HG02571 (cell line): Measurements from ENCODE around the gene TNXB.
"Not testable (repeated sequence)": the region's sequence is repeated elsewhere in the genome, so short reads cannot be mapped to it uniquely, and the experiment has no call there.

ENCODE experiments used
- ATAC-seq: cut with Tn5 transposase; IDR thresholded peaks from one replicate; pipeline ENCODE4 v1.9.1; 2021; ENCODE audit warnings: mild to moderate bottlenecking, moderate library complexity; ENCODE audit not compliant: unreplicated experiment

The TNXB gene

DNA sequence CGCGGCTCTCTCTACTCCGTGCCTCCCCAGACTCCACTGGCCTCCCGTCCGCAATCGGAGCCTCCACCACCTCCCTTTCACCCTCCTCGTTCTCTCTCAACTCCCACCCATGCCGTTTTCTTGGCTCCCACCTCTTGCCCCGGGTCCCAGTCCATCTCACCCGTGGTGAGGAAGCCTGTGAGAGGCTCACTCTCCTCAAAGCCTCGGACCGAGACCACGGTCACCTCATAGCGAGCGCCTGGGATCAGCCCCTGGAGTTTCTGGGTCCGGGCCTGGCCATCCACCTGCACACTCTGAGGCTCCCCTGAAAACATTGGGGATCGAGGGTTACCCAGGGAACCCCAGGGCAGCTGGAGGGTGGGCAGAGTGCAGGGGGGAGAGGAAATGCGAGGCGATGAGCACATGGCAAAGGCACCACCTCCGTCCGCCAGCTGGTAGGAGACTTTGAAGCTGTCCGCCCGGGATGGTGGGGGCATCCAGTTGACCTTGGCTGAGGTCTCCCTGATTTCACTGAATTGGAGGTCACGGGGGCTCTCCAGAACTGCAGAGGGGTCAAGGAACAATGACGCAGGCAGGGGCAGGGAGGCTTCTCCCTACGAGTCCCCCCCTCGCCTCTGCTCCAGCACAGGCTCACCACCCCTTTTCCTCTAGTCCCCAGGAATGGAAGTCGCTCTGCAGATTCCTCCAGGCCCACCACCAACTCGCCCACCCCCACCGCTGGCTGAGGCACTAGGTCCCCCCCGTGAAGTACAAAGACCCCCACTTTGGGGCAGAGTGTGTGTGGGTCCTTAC, 65.4 kb downstream of the TNXB start:
- not testable (repeated sequence) for ATAC-seq

DNA sequence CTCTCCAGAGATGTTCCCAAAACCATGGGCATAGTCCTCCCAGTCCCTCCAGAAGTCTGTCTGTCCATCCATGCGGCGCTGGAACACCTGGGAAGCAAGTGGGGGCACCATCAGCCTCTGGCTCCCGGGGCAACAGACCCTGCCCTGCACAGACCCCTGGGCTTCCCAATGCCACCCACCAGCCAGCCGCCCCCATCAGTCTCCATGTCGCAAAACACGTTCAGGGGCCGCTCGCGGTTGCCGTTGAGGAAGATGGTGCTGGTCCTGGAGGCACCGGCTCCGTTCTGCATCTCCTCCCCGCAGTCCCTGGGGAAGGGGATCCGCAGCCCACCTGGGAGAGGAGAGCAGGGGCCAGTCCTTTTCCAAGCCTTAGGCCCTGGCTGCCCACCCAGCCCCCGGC, 66.9 kb downstream of the TNXB start:
- ATAC-seq: not testable (repeated sequence)

DNA sequence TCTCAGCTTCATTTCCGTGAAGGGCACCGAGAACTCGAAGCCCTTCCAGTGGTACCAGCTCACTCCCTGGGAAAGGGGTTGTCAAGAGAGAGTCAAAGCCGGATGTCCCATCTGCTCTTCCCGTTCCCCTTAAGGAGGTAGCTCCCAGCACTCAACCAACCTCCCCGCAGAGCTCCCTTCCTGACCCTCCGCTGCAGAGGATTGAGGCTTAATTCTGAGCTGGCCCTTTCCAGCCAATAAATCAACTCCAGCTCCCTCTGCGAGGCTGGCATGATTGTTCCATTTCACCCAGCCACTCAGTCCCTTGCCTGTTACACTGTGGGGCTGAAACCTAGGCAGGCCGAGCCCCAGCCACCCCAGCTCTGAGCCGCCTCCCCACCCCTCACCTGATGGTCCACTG, 67.8 kb downstream of the TNXB start:
- not testable (repeated sequence) for ATAC-seq

DNA sequence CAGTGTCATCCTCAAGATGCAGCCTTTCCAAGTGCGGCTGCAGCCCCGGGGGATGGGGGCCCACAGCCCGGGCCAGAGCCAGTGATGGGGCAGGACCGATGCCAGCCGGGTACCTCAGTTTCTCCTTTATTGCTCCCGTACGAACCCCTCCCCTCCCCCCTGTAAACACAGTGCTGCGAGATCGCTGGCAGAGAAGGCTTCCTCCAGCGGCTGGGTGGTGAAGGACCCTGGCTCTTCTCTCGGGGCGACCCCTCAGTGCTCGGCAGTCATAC, 68.2 kb downstream of the TNXB start:
- not testable (repeated sequence) for ATAC-seq

DNA sequence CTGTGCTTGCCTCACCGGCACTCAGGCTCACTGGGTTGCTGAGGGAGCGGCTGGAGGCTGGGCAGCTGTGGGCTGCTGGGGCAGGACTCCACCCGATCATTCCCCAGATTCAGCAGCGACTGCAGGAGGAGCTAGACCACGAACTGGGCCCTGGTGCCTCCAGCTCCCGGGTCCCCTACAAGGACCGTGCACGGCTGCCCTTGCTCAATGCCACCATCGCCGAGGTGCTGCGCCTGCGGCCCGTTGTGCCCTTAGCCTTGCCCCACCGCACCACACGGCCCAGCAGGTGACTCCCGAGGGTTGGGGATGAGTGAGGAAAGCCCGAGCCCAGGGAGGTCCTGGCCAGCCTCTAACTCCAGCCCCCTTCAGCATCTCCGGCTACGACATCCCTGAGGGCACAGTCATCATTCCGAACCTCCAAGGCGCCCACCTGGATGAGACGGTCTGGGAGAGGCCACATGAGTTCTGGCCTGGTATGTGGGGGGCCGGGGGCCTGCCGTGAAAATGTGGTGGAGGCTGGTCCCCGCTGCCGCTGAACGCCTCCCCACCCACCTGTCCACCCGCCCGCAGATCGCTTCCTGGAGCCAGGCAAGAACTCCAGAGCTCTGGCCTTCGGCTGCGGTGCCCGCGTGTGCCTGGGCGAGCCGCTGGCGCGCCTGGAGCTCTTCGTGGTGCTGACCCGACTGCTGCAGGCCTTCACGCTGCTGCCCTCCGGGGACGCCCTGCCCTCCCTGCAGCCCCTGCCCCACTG, 68.7 kb downstream of the TNXB start:
- not testable (repeated sequence) for ATAC-seq

DNA sequence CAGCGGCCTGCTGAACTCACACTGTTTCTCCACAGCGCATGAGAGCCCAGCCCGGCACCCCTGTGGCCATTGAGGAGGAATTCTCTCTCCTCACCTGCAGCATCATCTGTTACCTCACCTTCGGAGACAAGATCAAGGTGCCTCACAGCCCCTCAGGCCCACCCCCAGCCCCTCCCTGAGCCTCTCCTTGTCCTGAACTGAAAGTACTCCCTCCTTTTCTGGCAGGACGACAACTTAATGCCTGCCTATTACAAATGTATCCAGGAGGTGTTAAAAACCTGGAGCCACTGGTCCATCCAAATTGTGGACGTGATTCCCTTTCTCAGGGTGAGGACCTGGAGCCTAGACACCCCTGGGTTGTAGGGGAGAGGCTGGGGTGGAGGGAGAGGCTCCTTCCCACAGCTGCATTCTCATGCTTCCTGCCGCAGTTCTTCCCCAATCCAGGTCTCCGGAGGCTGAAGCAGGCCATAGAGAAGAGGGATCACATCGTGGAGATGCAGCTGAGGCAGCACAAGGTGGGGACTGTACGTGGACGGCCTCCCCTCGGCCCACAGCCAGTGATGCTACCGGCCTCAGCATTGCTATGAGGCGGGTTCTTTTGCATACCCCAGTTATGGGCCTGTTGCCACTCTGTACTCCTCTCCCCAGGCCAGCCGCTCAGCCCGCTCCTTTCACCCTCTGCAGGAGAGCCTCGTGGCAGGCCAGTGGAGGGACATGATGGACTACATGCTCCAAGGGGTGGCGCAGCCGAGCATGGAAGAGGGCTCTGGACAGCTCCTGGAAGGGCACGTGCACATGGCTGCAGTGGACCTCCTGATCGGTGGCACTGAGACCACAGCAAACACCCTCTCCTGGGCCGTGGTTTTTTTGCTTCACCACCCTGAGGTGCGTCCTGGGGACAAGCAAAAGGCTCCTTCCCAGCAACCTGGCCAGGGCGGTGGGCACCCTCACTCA, 69.5 kb downstream of the TNXB start:
- not testable (repeated sequence) for ATAC-seq

DNA sequence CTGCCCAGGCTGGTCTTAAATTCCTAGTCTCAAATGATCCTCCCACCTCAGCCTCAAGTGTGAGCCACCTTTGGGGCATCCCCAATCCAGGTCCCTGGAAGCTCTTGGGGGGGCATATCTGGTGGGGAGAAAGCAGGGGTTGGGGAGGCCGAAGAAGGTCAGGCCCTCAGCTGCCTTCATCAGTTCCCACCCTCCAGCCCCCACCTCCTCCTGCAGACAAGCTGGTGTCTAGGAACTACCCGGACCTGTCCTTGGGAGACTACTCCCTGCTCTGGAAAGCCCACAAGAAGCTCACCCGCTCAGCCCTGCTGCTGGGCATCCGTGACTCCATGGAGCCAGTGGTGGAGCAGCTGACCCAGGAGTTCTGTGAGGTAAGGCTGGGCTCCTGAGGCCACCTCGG, 70.3 kb downstream of the TNXB start:
- ATAC-seq: not testable (repeated sequence)

DNA sequence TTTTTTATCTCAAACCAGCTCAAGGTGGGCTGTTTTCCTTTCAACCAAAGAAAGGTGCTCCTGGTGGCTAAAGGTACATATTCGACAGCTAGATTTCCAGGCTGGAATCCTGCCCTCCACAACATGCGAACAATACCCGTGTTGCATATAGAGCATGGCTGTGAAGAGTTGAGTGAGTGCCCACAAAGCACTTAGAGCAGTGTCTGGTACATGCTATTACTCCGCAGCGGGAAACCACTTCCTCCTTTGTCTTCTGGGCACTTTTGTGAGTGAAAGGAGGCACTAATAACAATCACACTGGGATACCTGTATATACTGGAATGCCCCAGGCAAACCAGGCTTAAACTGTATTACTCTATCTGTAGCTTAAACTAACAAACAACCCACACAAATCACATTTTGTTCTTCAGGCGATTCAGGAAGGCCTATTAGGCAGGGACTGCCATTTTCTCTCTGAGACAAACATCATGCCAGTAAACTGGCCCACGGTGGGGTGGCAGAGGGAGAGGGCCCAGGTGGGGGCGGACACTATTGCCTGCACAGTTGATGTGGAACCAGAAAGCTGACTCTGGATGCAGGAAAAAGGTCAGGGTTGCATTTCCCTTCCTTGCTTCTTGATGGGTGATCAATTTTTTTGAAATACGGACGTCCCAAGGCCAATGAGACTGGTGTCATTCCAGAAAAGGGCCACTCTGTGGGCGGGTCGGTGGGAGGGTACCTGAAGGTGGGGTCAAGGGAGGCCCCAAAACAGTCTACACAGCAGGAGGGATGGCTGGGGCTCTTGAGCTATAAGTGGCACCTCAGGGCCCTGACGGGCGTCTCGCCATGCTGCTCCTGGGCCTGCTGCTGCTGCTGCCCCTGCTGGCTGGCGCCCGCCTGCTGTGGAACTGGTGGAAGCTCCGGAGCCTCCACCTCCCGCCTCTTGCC, 71.3 kb downstream of the TNXB start, which contains the start of gene CYP21A2:
TSS of gene CYP21A2 (plus strand) at position 818 of the 927 bp plus-strand sequence. CDS start at position 826, 8 bp downstream.
- not testable (repeated sequence) for ATAC-seq

DNA sequence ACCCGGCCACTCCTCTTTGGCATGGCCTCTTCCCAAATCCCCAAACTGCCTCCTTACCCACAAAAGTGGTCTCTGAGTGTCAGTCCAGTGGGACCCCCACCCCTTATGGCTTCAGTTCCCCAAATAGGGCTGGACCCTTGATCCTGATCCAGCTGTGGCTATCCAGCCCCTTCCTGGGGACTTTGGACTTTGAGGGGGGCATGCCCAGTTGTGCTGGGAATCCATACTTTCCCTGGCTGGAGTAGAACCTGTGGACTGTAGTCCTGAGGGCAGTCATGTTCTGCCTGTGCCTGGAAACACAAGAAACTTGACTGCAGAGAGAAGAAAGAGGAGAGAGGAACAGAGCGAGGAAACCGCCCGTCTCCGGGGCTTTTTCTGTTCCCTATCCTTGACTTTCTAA, 72.0 kb downstream of the TNXB start:
- ATAC-seq: not testable (repeated sequence)

DNA sequence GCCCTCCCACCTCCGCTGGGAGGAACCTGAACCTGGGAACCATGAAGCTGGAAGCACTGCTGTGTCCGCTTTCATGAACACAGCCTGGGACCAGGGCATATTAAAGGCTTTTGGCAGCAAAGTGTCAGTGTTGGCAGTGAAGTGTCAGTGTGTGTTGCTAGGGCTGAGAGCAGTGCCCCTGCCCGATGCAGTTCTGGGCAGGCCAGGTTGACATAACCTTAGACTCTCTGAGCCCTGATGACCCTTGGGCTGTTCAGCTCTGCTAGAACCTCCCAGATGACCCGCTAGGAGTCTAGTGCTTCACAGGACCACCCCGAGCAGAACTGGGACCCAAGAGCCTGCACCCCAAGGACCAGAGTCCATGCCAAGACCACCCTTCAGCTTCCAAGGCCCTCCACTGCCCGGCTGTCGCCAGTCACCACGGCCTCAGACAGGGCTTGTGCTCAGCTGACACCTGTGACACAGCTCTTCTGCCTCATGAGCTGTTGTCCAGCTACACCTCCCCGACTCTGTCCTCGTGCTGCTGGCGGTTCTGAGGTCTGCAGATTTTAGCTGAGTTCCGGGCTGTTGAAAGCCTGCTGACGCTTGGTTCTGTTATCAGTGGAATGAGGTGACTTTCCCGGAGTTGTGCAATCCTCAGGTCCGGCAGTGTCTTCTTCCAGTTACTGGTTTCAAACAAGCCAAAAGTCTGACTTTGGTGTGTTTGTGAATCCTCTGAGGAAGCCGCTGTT, 73.7 kb downstream of the TNXB start:
- not testable (repeated sequence) for ATAC-seq

DNA sequence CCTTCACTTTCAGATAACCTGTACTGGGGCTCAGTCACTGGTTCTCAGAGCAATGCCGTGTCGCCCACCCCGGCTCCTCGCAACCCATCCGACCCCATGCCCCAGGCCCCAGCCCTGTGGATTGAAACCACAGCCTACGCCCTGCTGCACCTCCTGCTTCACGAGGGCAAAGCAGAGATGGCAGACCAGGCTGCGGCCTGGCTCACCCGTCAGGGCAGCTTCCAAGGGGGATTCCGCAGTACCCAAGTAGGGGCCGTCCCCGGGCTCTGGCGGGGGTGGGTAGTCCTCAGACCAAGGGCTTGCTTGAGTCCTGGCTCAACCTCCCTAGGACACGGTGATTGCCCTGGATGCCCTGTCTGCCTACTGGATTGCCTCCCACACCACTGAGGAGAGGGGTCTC, 79.6 kb downstream of the TNXB start:
- not testable (repeated sequence) for ATAC-seq

DNA sequence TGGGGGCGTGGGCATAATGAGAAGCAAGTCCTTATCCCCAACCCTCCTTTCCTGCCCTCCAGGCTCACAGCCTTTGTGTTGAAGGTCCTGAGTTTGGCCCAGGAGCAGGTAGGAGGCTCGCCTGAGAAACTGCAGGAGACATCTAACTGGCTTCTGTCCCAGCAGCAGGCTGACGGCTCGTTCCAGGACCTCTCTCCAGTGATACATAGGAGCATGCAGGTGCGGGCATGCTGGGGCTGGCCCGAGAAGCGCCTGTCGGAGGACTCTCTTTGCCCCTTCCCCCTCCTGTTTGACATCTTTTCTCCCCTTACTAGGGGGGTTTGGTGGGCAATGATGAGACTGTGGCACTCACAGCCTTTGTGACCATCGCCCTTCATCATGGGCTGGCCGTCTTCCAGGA, 80.5 kb downstream of the TNXB start:
- not testable (repeated sequence) for ATAC-seq

DNA sequence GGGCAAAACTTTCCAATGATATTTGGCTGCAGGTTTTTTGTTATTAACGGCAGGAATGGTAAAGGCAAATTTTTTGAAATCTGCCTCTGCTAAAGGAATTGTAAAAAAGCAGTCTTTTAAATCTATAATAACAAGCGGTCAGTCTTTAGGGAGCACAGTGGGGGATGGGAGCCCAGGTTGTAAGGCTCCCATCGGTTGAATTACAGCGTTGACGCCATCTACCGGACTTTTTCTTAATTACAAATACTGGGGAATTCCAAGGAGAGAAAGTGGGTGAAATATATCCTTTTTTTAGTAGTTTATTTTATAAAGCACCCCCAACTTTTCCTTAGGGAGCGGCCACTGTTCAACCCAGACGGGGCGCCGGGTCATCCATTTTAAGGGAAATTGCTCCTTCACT, 87.0 kb downstream of the TNXB start:
- ATAC-seq: not testable (repeated sequence)

DNA sequence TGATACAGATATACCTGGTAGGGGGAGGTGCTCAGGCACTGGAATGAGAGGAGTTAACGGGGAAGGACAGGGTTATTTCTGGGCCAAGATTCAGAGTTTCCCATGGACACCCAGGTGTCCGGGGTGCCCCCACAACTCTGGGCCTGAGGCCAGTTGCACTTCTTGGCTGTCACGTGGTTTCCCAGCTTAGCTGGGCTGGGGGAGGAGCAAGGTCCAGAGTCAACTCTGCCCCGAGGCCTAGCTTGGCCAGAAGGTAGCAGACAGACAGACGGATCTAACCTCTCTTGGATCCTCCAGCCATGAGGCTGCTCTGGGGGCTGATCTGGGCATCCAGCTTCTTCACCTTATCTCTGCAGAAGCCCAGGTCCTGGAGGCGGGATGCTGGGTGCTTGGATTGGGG, 94.6 kb downstream of the TNXB start, which contains the start of gene C4B:
TSS of gene C4B (plus strand) at position 249 of the 400 bp plus-strand sequence. CDS start at position 300, 51 bp downstream.
- not testable (repeated sequence) for ATAC-seq

DNA sequence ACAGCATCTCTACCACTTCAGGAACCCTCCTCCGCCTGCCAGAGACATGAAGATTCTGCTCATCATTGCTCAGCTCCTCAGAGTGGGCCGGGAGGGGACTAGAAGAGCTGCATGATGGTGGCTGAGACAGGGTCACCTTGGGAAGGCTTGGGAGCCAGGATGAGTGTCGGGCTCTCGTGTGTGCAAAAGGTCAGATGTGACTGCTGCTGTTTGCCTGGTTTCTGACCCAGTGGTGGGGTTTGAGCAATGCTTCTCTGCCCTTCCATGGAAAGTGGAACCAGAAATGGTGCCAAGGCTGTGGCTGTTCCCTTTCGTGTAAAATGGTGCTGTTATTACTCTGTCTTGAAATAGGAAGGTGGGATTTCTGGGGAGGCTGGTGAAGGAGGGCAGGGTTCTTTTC, 95.4 kb downstream of the TNXB start:
- ATAC-seq: not testable (repeated sequence)

DNA sequence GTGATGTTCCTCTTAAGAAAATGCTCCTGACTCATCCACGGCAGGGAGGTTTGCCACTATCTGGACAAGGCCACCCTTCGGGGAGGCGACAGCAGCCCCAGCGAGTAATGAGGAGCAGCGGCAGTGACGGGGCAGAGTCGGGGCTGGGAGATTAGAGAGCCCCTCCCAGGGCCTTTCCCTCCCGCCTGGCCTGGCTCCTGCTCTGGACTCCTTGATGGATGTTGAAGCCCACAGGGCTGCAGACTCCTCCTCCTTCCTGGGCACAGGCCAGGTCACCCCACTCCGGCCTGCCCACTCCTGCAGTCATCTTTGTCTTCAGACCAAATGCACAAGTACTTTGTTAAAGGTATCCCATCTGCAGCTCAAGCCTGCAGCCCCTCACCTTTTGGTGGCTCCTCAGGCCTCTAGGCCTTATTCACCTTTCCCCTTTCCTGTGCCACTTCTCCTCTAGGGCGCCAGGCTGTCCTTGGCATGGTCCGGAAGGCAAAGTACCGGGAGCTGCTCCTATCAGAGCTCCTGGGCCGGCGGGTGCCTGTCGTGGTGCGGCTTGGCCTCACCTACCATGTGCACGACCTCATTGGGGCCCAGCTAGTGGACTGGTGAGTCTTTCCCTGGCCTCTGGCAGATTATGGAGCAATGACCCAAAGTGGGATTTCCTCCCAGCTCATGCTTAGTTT, 96.1 kb downstream of the TNXB start:
- not testable (repeated sequence) for ATAC-seq

DNA sequence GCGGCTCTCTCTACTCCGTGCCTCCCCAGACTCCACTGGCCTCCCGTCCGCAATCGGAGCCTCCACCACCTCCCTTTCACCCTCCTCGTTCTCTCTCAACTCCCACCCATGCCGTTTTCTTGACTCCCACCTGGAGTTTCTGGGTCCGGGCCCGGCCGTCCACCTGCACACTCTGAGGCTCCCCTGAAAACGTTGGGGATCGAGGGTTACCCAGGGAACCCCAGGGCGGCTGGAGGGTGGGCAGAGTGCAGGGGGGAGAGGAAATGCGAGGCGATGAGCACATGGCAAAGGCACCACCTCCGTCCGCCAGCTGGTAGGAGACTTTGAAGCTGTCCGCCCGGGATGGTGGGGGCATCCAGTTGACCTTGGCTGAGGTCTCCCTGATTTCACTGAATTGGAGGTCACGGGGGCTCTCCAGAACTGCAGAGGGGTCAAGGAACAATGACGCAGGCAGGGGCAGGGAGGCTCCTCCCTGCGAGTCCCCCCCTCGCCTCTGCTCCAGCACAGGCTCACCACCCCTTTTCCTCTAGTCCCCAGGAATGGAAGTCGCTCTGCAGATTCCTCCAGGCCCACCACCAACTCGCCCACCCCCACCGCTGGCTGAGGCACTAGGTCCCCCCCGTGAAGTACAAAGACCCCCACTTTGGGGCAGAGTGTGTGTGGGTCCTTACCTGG, 98.1 kb downstream of the TNXB start:
- ATAC-seq: not testable (repeated sequence)

DNA sequence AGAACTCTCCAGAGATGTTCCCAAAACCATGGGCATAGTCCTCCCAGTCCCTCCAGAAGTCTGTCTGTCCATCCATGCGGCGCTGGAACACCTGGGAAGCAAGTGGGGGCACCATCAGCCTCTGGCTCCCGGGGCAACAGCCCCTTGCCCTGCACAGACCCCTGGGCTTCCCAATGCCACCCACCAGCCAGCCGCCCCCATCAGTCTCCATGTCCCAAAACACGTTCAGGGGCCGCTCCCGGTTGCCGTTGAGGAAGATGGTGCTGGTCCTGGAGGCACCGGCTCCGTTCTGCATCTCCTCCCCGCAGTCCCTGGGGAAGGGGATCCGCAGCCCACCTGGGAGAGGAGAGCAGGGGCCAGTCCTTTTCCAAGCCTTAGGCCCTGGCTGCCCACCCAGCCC, 99.6 kb downstream of the TNXB start:
- not testable (repeated sequence) for ATAC-seq
